Hepatocyte (in vitro differentiated cells): ENCODE results near the gene FNDC3B.

Experiments
- CTCF ChIP-seq: fragments of 200-600 bp; sonication (generic); IDR thresholded peaks from 2 replicates; pipeline ENCODE4 v1.5.1; 2016; ENCODE audit warnings: antibody characterized with exemption, mild to moderate bottlenecking; ENCODE audit not compliant: poor library complexity
- EZH2 ChIP-seq: fragments of 200-600 bp; sonication (generic); IDR thresholded peaks from 2 replicates; pipeline ENCODE4 v1.6.1; 2016; ENCODE audit warnings: antibody characterized with exemption, mild to moderate bottlenecking, borderline replicate concordance
- EZH2phosphoT487 ChIP-seq: fragments of 200-600 bp; sonication (generic); IDR thresholded peaks from one replicate; pipeline ENCODE4 v1.6.1; 2018; ENCODE audit warnings: antibody characterized with exemption, mild to moderate bottlenecking, low read depth, moderate library complexity; ENCODE audit not compliant: unreplicated experiment, severe bottlenecking

GRCh38 chr3:172398484-172398883 is 359.1 kb downstream of the FNDC3B start:
- TF ChIP-seq CTCF (no peak), EZH2 (no peak), EZH2phosphoT487 (no peak)
